D341Med (cell line): ENCODE results near the gene CLMN.
"Not testable (repeated sequence)": the region's sequence is repeated elsewhere in the genome, so short reads cannot be mapped to it uniquely, and the experiment has no call there.

Experiments
- DNase-seq: peaks from one replicate; pipeline ENCODE4 v3.0.0; 2012; ENCODE audit warnings: low spot score

CLMN gene

DNA sequence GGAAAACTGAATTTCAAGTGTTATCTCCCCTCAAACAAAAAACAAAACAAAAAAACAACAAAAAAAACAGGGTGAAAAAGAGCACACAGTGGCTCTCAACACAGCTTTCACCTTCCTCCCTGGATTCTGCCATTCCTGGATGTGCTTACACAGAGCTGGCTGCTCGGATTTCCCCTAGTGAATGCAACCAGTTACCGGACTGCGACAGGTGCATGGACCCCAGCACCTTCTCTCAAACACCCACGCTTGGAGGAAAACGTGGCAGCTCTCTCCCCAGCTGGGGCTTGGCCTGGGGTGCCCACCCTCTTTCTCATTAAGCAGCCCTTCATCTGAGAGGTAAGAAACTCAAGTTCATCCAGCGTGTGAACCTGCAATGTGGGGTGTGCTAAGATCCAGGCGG lies 128.9 kb downstream of the CLMN start:
- DNase-seq = no peak

DNA sequence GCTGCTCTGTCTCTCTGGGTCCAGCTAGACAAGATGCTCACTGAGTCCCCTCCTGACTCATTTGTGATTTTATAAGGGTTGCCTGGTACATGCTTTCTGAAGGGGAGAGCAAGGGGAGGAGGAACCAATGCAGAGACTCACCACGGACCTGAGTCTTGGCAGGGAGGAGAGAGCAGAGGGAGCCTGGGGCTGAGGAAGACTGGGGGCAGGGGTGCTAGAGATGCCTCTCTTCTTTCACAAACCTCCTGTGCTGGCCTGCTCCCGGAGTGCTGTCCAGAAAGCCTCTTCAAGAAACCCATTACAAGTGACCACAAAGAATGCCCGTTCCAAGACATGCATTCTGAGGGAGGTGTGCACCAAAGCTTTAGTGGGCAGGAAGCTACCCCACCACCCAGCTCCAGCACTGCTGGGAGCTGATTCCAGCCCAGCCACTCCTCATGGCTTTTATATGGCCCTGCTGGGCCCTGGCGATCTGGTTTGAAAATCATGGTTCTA lies 129.3 kb downstream of the CLMN start:
- no peak for DNase-seq

DNA sequence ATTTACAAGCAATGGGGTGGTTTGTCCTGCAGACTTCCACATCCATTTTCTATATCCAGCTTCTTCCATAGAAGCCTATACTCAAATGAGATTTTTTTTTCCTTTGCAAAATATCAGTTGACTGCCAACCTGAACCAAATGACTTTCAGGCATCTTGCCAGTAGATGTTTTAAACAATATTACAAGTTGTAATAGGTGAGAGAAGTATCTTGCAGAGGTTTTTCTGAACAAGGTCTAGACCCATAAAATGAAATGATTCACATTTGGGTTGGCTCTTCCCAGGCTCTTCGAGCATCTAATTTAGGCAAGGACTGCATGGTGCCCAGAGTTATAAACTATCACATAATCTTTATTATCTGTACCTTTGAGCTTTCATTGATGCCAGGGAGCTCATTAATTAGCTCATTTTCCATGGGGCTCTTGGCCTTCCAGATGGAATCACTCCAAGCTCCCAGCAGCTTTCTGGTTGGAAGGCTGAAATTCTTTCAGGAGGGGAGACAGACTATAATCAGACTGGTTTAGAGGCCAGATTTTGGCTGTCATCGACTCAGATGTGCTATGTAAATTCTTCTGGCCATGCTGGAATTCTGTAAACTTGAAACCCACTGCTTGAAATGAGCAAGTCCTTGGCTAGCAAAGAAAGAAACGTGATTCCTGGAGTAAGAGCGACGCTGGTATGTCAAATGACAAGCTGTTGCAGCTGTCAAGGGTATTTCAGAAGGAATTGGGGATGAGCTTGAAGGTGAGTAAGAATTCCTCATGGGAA lies 130.2 kb downstream of the CLMN start:
- DNase-seq = no peak

DNA sequence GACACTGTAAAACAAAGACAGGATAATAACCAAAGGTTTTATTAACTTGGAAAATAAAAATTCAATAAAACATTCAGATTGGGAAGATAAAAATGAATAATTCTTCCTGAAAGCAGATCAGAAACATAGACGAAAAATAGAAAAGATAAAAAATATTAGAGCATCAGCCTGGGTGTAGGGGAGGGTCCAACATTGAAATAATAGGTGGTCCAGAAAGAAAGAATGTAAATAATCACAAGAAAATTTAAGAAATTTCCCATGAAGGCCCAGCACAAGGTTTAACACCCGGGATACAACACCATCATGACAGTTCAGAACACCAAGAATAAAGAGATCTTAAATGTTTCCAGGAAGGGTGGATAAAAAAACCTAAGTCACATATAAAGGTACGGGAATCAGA lies 131.3 kb downstream of the CLMN start:
- DNase-seq = no peak

DNA sequence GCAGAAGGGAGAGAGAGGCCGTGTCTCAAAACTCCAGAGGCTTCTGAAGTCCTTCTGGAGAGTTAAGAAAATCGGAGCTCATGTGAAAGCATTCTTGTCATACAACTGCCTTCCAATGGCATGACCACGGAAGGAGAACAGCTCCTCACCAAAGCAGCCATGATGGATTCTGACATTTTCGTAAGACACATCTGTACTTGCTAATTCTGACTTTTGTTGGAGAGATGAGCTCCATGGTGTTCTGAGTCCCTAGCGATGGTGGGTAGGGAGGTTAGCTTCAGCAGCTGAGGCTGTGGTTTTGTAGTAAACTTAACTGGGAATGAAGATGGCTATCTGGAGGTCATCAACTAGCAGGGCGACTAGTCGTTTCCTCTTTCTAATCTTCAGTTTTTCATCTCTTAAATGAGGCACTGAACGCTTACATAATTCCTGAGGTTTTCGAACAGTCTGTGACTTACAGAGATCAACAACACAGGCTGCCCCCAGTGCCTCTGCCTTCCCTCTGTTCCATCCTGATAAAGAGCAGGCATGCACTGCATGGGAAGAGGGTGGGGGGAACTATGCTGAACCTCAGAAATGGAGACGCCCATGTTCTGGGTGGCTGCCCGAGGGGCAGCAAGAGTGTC lies 133.8 kb downstream of the CLMN start:
- no peak for DNase-seq

DNA sequence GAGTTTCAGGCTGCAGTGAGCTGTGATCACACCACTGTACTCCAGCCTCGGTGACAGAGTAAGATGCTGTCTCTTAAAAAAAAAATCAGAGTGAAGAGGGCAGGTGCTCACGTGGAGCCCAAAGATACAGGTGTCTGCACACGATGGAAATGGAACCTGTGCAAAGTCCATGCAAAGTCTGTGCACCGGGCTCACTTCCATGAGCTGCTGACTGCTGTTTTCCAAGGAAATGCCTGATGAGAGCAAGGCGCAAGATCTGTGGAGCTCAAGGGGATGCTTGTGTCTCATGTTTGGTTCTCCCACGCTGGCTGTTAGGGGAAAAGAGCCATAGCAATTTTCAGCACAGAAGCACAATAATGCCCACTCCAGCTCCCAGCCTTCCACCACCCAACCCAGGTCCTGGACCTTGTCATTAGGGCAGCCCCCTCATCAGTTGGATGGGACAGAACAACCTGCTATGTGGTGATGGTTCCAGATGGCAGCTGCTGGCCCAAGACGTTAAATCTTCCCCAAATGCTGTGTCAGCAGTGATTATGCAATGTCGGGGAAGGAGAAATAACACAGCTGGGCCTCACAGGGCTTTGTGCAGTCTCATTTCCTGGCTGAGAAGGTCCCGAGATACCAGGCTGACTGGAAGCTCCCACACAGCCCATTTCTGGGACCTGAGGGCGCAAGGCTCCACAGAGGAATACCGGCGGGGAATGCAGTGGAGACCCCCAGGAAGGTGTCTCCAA lies 134.5 kb downstream of the CLMN start:
- no peak for DNase-seq

DNA sequence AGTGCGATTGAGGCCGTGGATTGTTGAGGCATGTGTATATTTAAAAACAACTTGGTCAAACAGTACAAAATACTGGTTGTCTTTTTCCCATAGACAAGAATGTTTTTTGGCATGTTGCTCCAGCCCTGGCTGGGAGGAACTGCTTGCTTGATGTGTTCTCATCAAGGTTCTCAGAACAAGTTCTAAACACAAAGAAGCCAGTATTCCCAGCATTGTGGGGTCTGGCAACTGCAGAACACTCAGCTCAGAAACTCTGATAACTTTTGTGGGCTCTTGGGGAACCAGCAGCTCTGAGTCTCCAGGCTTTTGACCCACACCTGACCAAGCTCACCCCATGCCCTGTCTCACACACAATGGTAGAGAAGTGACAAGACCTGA lies 135.3 kb downstream of the CLMN start:
- no peak for DNase-seq

DNA sequence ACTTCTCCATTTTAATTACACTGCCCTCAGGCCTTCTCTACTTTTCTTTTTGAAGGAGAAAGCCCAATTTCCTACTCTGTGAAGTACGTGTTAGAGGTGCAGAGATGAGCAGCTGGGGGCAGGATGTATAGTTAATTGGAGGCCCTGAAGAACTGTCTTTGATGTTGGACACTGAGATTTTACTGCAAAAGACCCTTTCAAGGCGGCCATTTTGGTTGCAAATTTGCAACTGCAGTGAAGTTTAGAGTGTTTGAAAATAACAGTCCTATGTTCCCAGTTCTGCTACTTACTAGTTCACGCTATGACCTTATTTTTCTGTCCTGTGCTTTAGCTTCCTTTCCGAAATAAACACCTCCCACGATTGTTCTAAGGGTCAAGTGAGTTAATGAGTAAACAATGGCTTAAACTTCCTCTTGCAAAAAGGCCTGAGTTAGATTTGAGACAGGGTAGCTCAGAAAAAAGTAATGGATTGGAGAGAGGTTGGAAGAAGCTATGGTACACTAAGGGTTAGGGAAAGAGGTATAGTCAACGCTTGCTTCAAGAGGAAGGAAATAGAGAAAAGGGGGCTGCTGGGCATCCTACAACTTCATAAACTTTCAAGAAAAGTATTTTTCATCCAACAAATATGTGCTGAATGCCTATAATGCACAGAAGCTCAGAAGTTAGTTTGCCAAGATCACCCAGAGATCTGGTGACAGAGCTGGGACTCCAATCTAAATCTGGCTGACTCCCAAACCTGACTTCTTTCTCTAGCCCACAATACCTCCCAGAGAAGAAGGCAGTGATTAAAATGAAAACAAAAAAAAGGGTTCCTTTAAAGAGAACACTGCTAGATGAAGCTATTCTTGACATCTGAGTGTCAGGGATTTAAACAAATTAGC lies 135.9 kb downstream of the CLMN start:
- no peak for DNase-seq

DNA sequence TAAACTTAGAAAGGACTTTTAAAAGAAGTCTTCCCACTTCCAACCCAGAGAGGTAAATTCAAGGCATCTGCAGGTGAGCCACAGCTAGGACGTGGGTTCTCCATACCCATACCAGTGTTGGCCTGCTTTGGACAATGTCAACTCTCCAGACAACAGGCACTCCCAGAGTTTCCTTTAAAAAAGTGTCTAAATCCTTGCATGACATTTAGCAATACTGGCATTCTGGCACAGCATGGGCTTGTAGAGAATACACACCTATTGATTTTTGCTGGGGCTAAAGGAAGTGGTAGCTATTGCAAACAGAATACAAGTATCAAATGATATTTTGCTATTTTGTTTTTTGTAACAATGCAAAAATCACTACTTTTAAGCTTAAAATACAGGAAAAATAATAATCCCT lies 136.6 kb downstream of the CLMN start:
- no peak for DNase-seq

DNA sequence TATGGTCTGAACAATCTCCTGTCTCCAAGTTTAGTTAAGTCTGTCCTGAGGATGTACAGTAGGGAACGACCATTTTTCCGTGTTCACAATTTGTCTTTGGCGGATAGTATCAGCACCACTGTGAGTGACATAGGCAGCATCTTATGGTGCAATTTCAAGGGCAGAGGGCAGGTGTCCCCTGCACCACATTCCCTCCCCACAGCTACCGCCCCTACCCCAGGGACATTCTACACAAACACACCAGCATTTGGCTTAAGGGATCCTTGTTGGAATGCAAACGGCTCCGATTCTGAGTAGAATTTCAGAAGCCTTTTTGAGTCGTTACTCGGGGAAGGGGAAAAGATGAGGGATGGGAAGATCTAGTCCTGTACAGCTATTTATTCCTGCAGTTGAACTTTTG lies 137.3 kb downstream of the CLMN start:
- no peak for DNase-seq

DNA sequence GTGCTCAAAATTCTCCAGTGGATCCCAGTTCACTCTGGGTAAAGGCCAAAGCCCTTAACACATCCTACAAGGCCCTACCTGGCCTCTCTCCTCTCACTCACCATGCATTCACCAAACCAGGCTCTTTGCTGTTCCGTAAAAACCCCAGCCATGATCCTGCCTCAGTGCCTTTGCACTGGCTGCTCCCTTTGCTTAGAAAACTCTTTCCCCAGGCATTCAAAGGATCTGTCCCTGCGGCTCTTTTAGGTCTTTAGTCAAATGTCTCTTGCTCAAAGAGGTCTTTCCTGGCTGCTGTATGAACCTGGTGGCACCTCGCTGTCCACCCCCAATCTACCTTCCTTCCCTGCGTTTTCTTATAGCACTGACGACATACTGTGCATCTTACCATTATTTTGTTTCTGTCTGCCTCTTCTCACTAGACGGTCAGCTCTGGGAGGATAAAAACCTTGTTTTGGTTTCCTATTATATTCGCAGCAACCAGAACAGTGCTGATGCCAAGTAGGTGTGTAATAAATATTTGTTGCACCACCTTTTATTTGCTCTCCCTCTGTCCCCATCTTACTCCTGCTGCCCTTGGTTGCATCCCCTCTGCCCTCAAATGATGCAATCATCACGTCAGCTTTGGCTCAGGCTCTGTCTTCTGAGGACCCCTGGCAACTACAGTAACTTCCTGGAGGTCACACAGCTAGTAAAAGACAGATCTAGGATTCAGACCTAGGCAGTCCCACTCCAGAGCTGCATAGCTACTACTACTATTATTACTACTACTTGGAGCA lies 138.6 kb downstream of the CLMN start:
- DNase-seq = no peak

DNA sequence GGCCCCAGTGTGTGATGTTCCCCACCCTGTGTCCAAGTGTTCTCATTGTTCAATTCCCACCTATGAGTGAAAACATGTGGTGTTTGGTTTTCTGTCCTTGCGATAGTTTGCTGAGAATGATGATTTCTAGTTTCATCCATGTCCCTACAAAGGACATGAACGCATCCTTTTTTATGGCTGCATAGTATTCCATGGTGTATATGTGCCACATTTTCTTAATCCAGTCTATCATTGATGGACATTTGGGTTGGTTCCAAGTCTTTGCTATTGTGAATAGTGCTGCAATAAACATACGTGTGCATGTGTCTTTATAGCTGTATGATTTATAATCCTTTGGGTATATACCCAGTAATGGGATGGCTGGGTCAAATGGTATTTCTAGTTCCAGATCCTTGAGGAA lies 144.0 kb downstream of the CLMN start:
- DNase-seq = not testable (repeated sequence)

DNA sequence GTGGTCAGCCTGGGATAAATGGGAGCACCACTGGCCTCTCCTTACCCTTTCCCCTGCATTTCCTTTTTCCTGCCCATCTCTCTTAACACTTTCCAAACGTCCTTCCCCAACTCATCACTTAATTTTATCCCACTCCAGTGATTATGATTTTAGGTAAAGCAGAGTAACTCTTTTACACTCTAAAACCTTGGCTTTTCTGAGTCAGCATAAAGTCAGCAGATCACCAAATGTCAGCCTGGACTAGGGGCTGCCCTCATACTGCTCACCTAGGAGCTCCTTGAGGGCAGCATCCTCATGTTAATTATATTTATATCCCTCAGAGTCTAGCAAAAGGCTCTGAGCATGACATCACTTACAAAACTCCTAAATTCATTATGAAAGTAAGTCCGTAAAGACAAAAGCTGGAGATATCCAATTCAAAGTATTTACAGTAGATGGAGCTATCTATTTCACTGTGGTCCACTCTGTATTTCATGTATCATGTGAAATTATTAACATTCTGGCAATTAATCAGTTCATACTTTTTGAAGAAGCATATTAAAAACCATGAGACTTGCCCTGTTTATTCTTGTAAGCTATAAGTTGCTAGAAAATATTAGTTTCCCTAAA lies 145.4 kb downstream of the CLMN start:
- DNase-seq = no peak

DNA sequence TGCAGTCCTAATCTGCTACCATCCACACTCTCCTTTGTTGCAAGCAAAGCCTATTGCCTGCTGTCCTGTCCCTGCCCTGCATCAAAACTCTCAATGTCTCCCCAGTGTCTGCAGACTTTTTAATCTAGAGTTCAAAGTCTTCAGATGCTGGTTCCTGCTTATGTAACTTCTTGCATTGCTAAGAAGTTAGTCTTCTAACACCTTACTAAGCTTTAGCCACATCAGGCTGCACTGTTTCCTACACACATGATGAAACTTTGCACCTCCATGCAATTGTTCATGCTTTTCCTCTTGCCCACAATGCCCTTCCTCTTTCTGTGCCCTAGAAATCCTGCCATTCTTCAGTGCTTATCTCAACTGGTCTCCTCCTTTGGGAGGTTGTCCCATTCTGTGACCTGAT lies 146.2 kb downstream of the CLMN start:
- DNase-seq = no peak

DNA sequence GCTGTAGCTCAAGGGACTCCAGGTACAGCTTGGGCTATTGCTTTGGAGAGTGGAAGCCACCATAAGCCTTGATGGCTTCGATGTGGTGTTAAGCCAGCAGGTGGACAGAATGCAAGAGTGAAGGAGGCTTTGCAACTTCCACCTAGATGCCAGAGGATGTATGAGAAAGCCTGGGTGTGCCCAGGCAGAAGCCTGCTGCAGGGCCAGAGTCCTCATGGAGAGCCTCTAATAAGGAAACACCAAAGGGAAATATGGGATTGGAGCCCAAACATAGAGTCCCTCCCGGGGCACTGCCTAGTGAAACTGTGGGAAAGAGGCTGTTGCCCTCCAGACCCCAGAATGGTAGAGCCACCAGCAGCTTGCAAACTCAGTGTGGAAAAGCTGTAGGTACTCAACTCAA lies 152.5 kb downstream of the CLMN start:
- no peak for DNase-seq

DNA sequence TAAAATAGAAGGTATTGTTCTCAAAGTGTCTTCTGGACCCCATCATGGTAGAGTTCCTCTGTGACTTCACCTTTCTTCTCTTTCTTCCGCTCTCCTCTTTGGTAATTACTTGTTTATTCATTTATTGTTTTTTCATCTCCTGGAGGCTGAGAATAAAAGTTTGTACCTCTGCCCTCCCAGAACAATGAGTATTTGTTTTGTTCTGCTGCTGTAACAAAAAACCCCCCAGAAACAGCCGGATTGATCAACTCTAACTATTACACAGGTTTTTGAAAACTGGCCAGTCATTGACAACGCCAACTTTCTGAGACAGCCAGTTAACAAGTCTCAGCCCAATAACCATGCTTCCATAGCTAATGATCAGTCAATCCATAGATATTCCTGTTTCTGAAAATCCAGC lies 154.2 kb downstream of the CLMN start:
- no peak for DNase-seq

DNA sequence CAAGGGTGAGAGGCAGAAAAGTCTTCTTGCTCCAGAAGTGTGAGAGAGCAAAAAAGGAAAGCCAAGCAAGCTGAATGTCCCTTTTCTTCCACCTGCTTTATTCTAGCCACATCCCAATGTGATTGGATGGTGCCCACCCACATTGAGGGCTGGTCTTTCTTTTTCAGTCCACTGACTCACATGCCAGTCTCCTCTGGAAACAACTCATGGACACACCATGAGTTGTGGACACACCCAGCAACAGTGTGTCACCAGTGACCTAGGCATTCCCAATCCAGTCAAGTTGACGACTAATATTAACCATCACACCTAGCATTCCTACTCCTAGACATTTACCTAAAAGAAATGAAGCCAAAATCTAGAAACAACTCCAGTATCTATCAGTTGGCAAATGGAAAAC lies 155.2 kb downstream of the CLMN start:
- no peak for DNase-seq

DNA sequence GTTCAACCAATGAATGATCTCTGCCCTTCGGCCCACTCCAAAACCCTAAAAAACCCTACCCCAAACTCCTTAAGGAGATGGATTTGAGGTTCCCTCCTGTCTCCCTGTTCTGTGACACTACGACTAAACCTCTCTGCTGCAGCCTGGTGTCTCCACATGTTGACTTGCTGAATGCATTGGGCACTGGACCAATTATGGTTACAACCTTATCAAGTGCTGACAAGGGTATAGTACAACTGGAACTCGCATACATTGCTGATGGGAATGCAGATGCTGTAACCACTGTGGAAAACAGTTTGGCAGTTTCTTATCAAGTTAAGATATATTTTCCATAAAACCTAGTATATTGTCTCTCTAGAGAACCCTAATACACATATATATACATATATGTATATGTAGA lies 156.0 kb downstream of the CLMN start:
- no peak for DNase-seq

DNA sequence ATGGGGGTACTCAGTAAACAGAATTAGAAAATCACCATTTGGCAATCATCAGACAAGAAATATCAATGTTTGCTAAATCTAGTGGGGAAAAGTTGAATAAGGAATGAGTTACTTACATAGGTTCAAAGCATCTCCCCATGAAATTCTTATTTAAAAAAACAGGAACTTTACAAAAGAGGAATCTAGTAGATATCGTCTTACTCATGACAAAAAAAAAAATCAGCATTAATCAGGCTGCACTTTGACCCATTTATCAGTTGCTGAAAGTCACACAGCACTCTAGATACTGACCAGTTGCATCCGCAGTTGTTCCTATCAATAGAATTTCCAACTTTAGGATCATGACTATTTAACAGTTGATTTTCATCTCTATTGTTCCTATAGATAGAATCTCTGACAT lies 156.6 kb downstream of the CLMN start:
- no peak for DNase-seq

DNA sequence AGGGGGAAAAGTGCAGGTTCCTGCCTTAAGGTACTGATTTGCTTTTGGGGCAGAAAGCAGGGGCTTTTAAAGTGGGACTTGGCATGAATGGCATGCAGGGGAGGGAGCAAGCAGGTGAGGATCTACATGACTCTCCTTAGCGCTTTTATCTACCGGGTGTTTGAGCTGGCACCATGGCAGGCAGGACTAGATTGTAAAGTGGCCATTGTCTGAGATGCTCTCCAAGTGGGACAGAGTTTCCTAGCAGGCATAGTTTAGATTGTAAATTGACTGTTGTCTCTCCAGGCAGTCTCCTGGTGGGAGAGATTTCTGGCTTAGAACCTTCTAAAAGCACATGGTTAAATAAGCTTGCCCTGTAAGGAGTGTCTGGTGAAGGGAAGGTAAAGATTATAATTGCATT lies 157.1 kb downstream of the CLMN start:
- DNase-seq = no peak
